MM.1S (cell line): Measurements from ENCODE around the gene ARMC9.
A peak's percentile ranks its signal among the peaks of the same experiment; 100 is the strongest.

Source experiments
- DNase-seq: peaks from one replicate; pipeline ENCODE4 v3.0.0-alpha.2; 2015
- H2AFZ ChIP-seq: fragments of 300-600 bp; sonication (generic); 2 replicates; pipeline ENCODE4 v1.6.0; 2016; ENCODE audit warnings: antibody characterized with exemption, low read length
- H3F3A ChIP-seq: fragments of 300-600 bp; sonication (generic); 2 replicates; pipeline ENCODE4 v1.6.1; 2016; ENCODE audit warnings: mild to moderate bottlenecking, antibody characterized with exemption, low read length, moderate library complexity, mixed read lengths; ENCODE audit not compliant: insufficient read depth
- H3K27ac ChIP-seq: fragments of 300-600 bp; sonication (generic); 2 replicates; pipeline ENCODE4 v1.5.1; 2016; ENCODE audit warnings: mild to moderate bottlenecking, low read length
- H3K27me3 ChIP-seq: fragments of 300-600 bp; sonication (generic); replicated peaks from 2 replicates; pipeline ENCODE4 v1.6.0; 2016; ENCODE audit warnings: low read length; ENCODE audit not compliant: insufficient read depth
- H3K36me3 ChIP-seq: fragments of 300-600 bp; sonication (generic); replicated peaks from 2 replicates; pipeline ENCODE4 v1.6.1; 2016; ENCODE audit warnings: mild to moderate bottlenecking, low read length, mixed read lengths; ENCODE audit not compliant: insufficient read depth
- H3K4me1 ChIP-seq: fragments of 300-600 bp; sonication (generic); 2 replicates; pipeline ENCODE4 v1.6.1; 2016; ENCODE audit warnings: low read length, mixed read lengths
- H3K4me2 ChIP-seq: fragments of 300-600 bp; sonication (generic); 2 replicates; pipeline ENCODE4 v1.6.0; 2016; ENCODE audit warnings: low read depth, low read length
- H3K4me3 ChIP-seq: fragments of 300-600 bp; sonication (generic); 2 replicates; pipeline ENCODE4 v1.5.1; 2016; ENCODE audit warnings: low read length, mixed read lengths
- H3K79me2 ChIP-seq: fragments of 300-600 bp; sonication (generic); 2 replicates; pipeline ENCODE4 v1.6.1; 2016; ENCODE audit warnings: mixed run types, low read length, mixed read lengths
- H3K9ac ChIP-seq: fragments of 300-600 bp; sonication (generic); 2 replicates; pipeline ENCODE4 v1.6.1; 2016; ENCODE audit warnings: low read length, mixed read lengths
- H3K9me2 ChIP-seq: fragments of 300-600 bp; sonication (generic); replicated peaks from 2 replicates; pipeline ENCODE4 v1.6.1; 2016; ENCODE audit warnings: mild to moderate bottlenecking, low read length, mixed read lengths; ENCODE audit not compliant: insufficient read depth
- H3K9me3 ChIP-seq: fragments of 300-600 bp; sonication (generic); replicated peaks from 2 replicates; pipeline ENCODE4 v1.6.1; 2016; ENCODE audit warnings: mild to moderate bottlenecking, low read length, mixed read lengths; ENCODE audit not compliant: insufficient read depth
- H4K20me1 ChIP-seq: fragments of 300-600 bp; sonication (generic); 2 replicates; pipeline ENCODE4 v1.6.1; 2016; ENCODE audit warnings: mild to moderate bottlenecking, low read length, moderate library complexity, mixed read lengths; ENCODE audit not compliant: insufficient read depth
- EZH2 ChIP-seq: fragments of 300-600 bp; sonication (generic); optimal IDR thresholded peaks from 2 replicates; pipeline ENCODE3; 2017; ENCODE audit warnings: low read depth, mild to moderate bottlenecking, antibody characterized with exemption, low read length, mixed read lengths
- EZH2phosphoT487 ChIP-seq: fragments of 300-600 bp; sonication (generic); IDR thresholded peaks from 2 replicates; pipeline ENCODE4 v1.6.1; 2018; ENCODE audit warnings: antibody characterized with exemption, low read length
- TF ChIP-seq, protein P1 (sequence below): fragments of 300-600 bp; sonication (generic); IDR thresholded peaks from 2 replicates; pipeline ENCODE4 v1.5.1; 2016; ENCODE audit warnings: antibody characterized with exemption, low read length, mixed read lengths

The ARMC9 gene

DNA sequence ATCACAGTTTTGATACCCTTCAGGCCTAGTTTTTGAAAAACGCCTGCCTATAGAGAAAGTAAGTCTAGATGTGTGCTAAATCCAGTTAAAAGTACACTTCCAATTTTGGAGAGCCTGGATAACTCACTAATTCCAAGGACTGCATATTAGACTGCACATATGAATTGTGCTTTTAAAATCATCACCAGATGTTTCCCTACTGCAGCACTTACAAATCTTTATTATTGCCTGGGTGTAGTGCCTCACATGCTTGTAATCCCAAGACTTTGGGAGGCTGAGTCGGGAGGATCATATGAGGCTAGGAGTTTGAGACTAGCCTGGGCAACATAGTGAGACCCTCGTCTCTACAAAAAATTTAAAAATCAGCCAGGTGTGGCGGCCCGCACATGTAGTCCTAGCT lies 37.7 kb upstream of the ARMC9 start:
- Histone ChIP-seq H3K9me3 (no peaks in the 10 kb centered on the region), H3K9me2 (no peaks in the 10 kb centered on the region), H3F3A (peaks cover 23% of the 10 kb centered on the region), H4K20me1 (no peaks in the 10 kb centered on the region), H3K27me3 (no peaks in the 10 kb centered on the region), H3K79me2 (no peaks in the 10 kb centered on the region), H3K4me1 (peaks cover 26% of the 10 kb centered on the region), H3K4me2 (peak overlapping the region; percentile 44; the same call in 1 of the 2 replicates), H2AFZ (no peak overlapping the region), H3K36me3 (no peaks in the 10 kb centered on the region; the same call in 1 of the 2 replicates), H3K4me3 (no peak overlapping the region), H3K27ac (peak overlapping the region; percentile 82; the same call in 1 of the 2 replicates), H3K9ac (peak overlapping the region; percentile 30; the same call in 1 of the 2 replicates)
- no peak for DNase-seq
- TF ChIP-seq EZH2 (no peak), EZH2phosphoT487 (no peak)
- TF ChIP-seq, protein P1, sequence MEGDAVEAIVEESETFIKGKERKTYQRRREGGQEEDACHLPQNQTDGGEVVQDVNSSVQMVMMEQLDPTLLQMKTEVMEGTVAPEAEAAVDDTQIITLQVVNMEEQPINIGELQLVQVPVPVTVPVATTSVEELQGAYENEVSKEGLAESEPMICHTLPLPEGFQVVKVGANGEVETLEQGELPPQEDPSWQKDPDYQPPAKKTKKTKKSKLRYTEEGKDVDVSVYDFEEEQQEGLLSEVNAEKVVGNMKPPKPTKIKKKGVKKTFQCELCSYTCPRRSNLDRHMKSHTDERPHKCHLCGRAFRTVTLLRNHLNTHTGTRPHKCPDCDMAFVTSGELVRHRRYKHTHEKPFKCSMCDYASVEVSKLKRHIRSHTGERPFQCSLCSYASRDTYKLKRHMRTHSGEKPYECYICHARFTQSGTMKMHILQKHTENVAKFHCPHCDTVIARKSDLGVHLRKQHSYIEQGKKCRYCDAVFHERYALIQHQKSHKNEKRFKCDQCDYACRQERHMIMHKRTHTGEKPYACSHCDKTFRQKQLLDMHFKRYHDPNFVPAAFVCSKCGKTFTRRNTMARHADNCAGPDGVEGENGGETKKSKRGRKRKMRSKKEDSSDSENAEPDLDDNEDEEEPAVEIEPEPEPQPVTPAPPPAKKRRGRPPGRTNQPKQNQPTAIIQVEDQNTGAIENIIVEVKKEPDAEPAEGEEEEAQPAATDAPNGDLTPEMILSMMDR: no peak

DNA sequence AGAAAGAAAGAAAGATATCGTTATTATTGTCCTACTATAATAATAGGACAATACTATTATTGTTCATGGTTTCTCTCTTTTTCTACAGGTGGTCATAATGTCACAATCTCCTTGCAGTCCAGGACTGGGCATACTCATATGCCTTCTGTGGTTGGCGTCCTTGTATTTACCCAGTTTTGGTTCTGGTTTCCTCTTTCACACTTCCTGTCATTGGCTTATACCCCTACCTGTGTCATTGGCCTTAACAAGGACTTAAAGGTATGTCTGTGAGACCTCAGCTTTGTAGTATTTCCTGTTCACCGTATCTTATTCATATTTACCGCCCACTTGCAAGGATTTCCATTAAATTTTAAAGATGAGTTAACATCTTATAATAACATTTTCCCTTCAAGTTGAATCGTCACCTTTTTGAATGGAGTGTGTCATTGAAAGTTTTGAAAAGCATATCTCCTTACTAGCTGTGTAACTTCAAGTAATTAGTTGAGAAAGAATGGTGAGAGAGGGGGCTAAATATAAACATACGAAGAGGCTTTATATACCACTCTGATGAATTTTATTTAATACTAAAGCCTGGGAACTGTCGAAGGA lies 37.1 kb upstream of the ARMC9 start:
- H3K4me2 ChIP-seq: peak overlapping the region; percentile 53; the same call in 1 of the 2 replicates
- no peaks in the 10 kb centered on the region for H3K9me3 ChIP-seq
- H3K9ac ChIP-seq: peak overlapping the region; percentile 25; the same call in 1 of the 2 replicates
- H3K4me1 ChIP-seq: peaks cover 26% of the 10 kb centered on the region
- H3K79me2 ChIP-seq: no peaks in the 10 kb centered on the region
- peaks cover 23% of the 10 kb centered on the region for H3F3A ChIP-seq
- H3K27me3 ChIP-seq: no peaks in the 10 kb centered on the region
- peak overlapping the region; percentile 82 for H3K27ac ChIP-seq
- TF ChIP-seq, protein P1: no peak
- TF ChIP-seq EZH2phosphoT487 (no peak), EZH2 (no peak)
- no peak overlapping the region for H2AFZ ChIP-seq
- no peaks in the 10 kb centered on the region for H4K20me1 ChIP-seq
- no peak overlapping the region for H3K4me3 ChIP-seq
- H3K9me2 ChIP-seq: no peaks in the 10 kb centered on the region
- no peaks in the 10 kb centered on the region for H3K36me3 ChIP-seq
- peak; percentile 91 for DNase-seq

DNA sequence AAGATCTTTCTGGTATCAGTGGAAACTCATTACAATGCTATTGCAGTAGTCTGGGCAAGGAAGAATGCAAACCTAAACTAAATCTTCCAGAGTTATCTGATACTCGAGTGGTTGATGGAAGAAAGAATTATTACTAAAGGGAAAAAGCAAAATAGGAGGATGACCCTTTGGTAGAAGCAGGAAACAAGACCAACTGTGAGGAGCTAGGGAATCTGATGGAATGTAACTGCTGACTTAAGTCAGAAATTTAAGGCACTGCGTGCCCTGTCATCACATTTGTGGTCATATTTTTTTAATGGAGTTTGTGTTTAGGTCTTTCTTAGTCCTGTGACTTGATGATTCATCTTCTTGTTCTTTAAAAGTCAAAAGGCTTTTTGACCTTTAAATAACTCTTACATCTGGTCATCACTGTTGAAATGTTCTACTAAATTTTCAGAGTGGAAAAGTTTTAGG lies 36.5 kb upstream of the ARMC9 start:
- peaks cover 23% of the 10 kb centered on the region for H3F3A ChIP-seq
- no peaks in the 10 kb centered on the region for H3K9me3 ChIP-seq
- H3K4me1 ChIP-seq: peaks cover 26% of the 10 kb centered on the region
- H3K9ac ChIP-seq: peak overlapping the region; percentile 25; the same call in 1 of the 2 replicates
- H3K27ac ChIP-seq: peak overlapping the region; percentile 82
- H4K20me1 ChIP-seq: no peaks in the 10 kb centered on the region
- TF ChIP-seq, protein P1: no peak
- no peak for TF ChIP-seq EZH2
- TF ChIP-seq EZH2phosphoT487: no peak
- H3K9me2 ChIP-seq: no peaks in the 10 kb centered on the region
- no peak for DNase-seq
- no peak overlapping the region for H3K4me3 ChIP-seq
- no peaks in the 10 kb centered on the region for H3K79me2 ChIP-seq
- no peak overlapping the region for H2AFZ ChIP-seq
- H3K4me2 ChIP-seq: peak overlapping the region; percentile 53; the same call in 1 of the 2 replicates
- no peaks in the 10 kb centered on the region for H3K27me3 ChIP-seq
- H3K36me3 ChIP-seq: no peaks in the 10 kb centered on the region; the same call in 1 of the 2 replicates
